ENCODE measurements around the gene ARPC1B. TPM values are rescaled to one million over a fixed set of nuclear protein-coding genes. Genes with fewer than 3 reads are reported as not detected.

The ARPC1B gene
- total and polyA plus RNA-seq, 2 of the 8 experiments (the other 6 are each of a cell fraction or from before 2014, with no cell fraction given) = 64.5 to 115 TPM

DNA sequence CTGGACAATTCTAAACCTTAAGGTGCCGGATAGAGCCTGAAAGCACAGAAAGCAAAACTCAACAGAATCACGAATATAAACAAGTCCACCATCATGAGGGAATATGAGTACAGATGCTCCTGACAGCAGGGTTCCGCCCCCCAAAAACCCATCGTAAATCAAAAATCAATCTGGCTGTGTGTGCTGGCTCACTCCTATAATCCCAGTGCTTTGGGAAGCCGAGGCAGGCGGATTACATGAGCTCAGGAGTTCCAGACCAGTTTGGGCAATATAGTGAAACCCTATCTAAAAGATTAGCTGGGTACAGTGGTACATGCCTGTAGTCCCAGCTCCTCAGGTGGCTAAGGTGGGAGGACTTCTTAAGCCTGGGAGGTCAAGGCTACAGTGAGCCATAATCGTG is 46.5 kb downstream of the ARPC1B start (continued):
- TF ChIP-seq CHD7 (IDR thresholded peaks at IDR 0.05; ENCODE audit: insufficient replicate concordance, low read length) = no peak

Data from H1 (cell line).